ENCODE measurements around the gene GGN.
A peak's percentile ranks its signal among the peaks of the same experiment; 100 is the strongest.
"Not testable (repeated sequence)": the region's sequence is repeated elsewhere in the genome, so short reads cannot be mapped to it uniquely, and the experiment has no call there.

The GGN gene

DNA sequence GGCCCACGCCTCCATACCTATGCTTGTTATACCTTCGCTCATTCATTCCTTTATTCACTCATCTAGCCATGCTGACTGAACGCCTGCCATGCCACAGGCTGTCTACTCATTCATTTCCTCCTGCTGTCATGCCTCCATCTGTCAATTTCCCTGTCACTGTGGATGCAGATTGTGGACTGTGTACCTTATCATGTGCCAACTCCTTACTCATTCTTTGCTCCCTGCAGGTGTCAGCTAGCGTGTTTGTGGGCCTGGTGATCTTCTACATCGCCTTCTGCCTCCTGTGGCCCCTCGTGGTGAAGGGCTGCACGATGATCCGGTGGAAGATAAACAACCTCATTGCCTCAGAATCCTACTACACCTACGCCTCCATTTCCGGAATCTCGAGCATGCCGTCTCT, 17.5 kb downstream of the GGN start:
- DNase-seq (ENCODE audit: low spot score), result no peak
- WGBS, 2 donors (ENCODE audit: extremely low coverage in 2 of 2, insufficient read length in 2 of 2, insufficient replicate concordance in 1 of 2), result no CpG with 5 or more reads among the region's 12 CpGs
- Histone ChIP-seq H3K27me3 (ENCODE audit: control insufficient read depth in 3 of 3, insufficient read depth in 3 of 3, low read depth in 1 of 3, low read length in 3 of 3) (peaks cover 0 to 16% (median 0%) of the 10 kb centered on the region in 3 experiments), H3K27ac (replicated peaks; ENCODE audit: low read length) (no peak overlapping the region), H3K4ac (ENCODE audit: low read length) (no peak overlapping the region), H3K9me3 (replicated peaks in 1 of 2; ENCODE audit: control insufficient read depth in 2 of 2, insufficient read depth in 1 of 2, low read depth in 1 of 2, low read length in 2 of 2) (no peaks in the 10 kb centered on the region), H2BK120ac (ENCODE audit: low read depth, low read length) (no peak overlapping the region), H3K4me2 (ENCODE audit: insufficient read depth, low read length, poor library complexity, severe bottlenecking) (no peak overlapping the region), H3K18ac (ENCODE audit: low read length) (no peak overlapping the region), H2BK5ac (ENCODE audit: low read length) (no peak overlapping the region), H2AFZ (ENCODE audit: low read length) (no peak overlapping the region), H3K9ac (ENCODE audit: low read depth, low read length, poor library complexity) (no peak overlapping the region), H2BK12ac (ENCODE audit: low read length) (no peak overlapping the region), H2BK15ac (ENCODE audit: low read length) (no peak overlapping the region), H3K79me1 (ENCODE audit: low read depth, low read length) (peaks cover 6% of the 10 kb centered on the region), H3K23ac (ENCODE audit: low read depth, low read length, poor library complexity) (peak overlapping the region; percentile 4), H2AK5ac (ENCODE audit: low read depth, low read length) (no peak overlapping the region), H3K36me3 (replicated peaks in 1 of 2; ENCODE audit: control insufficient read depth in 2 of 2, insufficient read depth in 2 of 2, low read length in 2 of 2) (no peaks in the 10 kb centered on the region), H4K8ac (ENCODE audit: low read depth, low read length) (no peak overlapping the region), H3K4me1 (ENCODE audit: control insufficient read depth in 2 of 2, insufficient read depth in 1 of 2, low read depth in 1 of 2, low read length in 2 of 2) (peaks cover 0 to 9% of the 10 kb centered on the region in 2 donors), H4K91ac (ENCODE audit: low read depth, low read length, poor library complexity) (no peak overlapping the region), H3K14ac (ENCODE audit: low read length) (no peak overlapping the region), H3K4me3 (ENCODE audit: low read length in 2 of 2) (no peak overlapping the region)

DNA sequence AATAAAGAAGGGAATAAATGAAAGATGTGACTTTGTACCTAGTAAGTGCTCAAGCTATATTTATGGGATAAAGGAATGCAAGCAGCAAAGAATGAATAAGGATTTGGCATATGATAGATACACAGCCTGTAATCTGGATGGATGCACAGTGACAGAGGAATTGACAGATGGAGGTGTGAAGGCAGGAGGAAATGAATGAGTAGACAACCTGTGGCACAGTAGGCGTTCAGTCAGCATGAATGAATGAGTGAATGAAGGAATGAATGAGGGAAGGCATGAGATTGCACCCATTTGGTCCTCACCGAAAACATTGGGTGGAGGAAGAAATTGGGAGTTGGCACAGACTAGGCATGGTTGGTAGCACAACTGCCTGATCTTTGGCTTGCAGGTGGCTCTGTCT, 18.2 kb downstream of the GGN start:
- no peak overlapping the region for H3K4ac ChIP-seq (ENCODE audit: low read length)
- no peak overlapping the region for H2BK120ac ChIP-seq (ENCODE audit: low read depth, low read length)
- no peak overlapping the region for H3K9ac ChIP-seq (ENCODE audit: low read depth, low read length, poor library complexity)
- H3K27ac ChIP-seq (replicated peaks; ENCODE audit: low read length), result no peak overlapping the region
- H3K4me1 ChIP-seq (ENCODE audit: control insufficient read depth in 2 of 2, insufficient read depth in 1 of 2, low read depth in 1 of 2, low read length in 2 of 2), result peaks cover 0 to 8% of the 10 kb centered on the region in 2 donors
- no peak overlapping the region for H2AK5ac ChIP-seq (ENCODE audit: low read depth, low read length)
- H2BK5ac ChIP-seq (ENCODE audit: low read length), result no peak overlapping the region
- no peak overlapping the region for H3K4me3 ChIP-seq (ENCODE audit: low read length in 2 of 2)
- H2AFZ ChIP-seq (ENCODE audit: low read length), result no peak overlapping the region
- no peak overlapping the region for H3K23ac ChIP-seq (ENCODE audit: low read depth, low read length, poor library complexity)
- no peak overlapping the region for H2BK12ac ChIP-seq (ENCODE audit: low read length)
- H4K8ac ChIP-seq (ENCODE audit: low read depth, low read length), result no peak overlapping the region
- H3K36me3 ChIP-seq (replicated peaks in 1 of 2; ENCODE audit: control insufficient read depth in 2 of 2, insufficient read depth in 2 of 2, low read length in 2 of 2), result no peaks in the 10 kb centered on the region
- WGBS, 2 donors (ENCODE audit: extremely low coverage in 2 of 2, insufficient read length in 2 of 2, insufficient replicate concordance in 1 of 2), result no CpG with 5 or more reads among the region's 2 CpGs
- H3K14ac ChIP-seq (ENCODE audit: low read length), result no peak overlapping the region
- H3K9me3 ChIP-seq (replicated peaks in 1 of 2; ENCODE audit: control insufficient read depth in 2 of 2, insufficient read depth in 1 of 2, low read depth in 1 of 2, low read length in 2 of 2), result peaks cover 0 to 3% of the 10 kb centered on the region in 2 donors
- H2BK15ac ChIP-seq (ENCODE audit: low read length), result no peak overlapping the region
- H3K4me2 ChIP-seq (ENCODE audit: insufficient read depth, low read length, poor library complexity, severe bottlenecking), result no peak overlapping the region
- no peak overlapping the region for H3K18ac ChIP-seq (ENCODE audit: low read length)
- H4K91ac ChIP-seq (ENCODE audit: low read depth, low read length, poor library complexity), result no peak overlapping the region
- peaks cover 0 to 16% (median 0%) of the 10 kb centered on the region in 3 experiments for H3K27me3 ChIP-seq (ENCODE audit: control insufficient read depth in 3 of 3, insufficient read depth in 3 of 3, low read depth in 1 of 3, low read length in 3 of 3)
- no peak for DNase-seq (ENCODE audit: low spot score)
- no peaks in the 10 kb centered on the region for H3K79me1 ChIP-seq (ENCODE audit: low read depth, low read length)

DNA sequence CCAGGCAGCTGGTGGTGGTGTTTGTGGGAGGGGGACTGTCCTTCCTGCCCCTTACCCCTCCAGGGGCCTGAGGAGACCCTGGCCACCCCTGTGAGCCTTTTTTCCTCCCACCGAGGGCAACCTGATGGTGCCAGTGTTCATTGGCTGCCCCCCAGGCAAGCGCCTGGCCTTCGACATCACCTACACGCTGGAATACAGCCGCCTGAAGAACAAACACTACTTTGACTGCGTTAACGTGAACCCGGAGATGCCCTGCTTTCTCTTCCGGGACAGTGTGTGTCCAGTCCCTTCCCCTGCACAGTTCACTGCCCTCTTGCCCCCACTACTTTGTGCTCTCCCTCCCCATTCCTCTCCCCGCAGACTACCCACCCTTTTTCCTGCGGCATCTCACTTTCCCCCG, 20.8 kb downstream of the GGN start:
- Histone ChIP-seq H3K9ac (ENCODE audit: low read depth, low read length, poor library complexity) (no peak overlapping the region), H3K4ac (ENCODE audit: low read length) (no peak overlapping the region), H3K14ac (ENCODE audit: low read length) (no peak overlapping the region), H3K23ac (ENCODE audit: low read depth, low read length, poor library complexity) (no peak overlapping the region), H3K36me3 (replicated peaks in 1 of 2; ENCODE audit: control insufficient read depth in 2 of 2, insufficient read depth in 2 of 2, low read length in 2 of 2) (no peaks in the 10 kb centered on the region), H2AK5ac (ENCODE audit: low read depth, low read length) (peak overlapping the region; percentile 97), H2BK120ac (ENCODE audit: low read depth, low read length) (peak overlapping the region; percentile 81), H4K8ac (ENCODE audit: low read depth, low read length) (no peak overlapping the region), H3K4me2 (ENCODE audit: insufficient read depth, low read length, poor library complexity, severe bottlenecking) (no peak overlapping the region), H3K18ac (ENCODE audit: low read length) (peak overlapping the region; percentile 65), H2AFZ (ENCODE audit: low read length) (peak overlapping the region; percentile 7), H3K4me1 (ENCODE audit: control insufficient read depth in 2 of 2, insufficient read depth in 1 of 2, low read depth in 1 of 2, low read length in 2 of 2) (peaks cover 4 to 9% of the 10 kb centered on the region in 2 donors), H2BK15ac (ENCODE audit: low read length) (peak overlapping the region; percentile 87), H3K4me3 (ENCODE audit: low read length in 2 of 2) (no peak overlapping the region), H2BK12ac (ENCODE audit: low read length) (peak overlapping the region; percentile 10), H3K79me1 (ENCODE audit: low read depth, low read length) (no peaks in the 10 kb centered on the region), H3K9me3 (replicated peaks in 1 of 2; ENCODE audit: control insufficient read depth in 2 of 2, insufficient read depth in 1 of 2, low read depth in 1 of 2, low read length in 2 of 2) (peaks cover 0 to 3% of the 10 kb centered on the region in 2 donors), H4K91ac (ENCODE audit: low read depth, low read length, poor library complexity) (no peak overlapping the region), H3K27me3 (ENCODE audit: control insufficient read depth in 3 of 3, insufficient read depth in 3 of 3, low read depth in 1 of 3, low read length in 3 of 3) (peaks cover 0 to 16% (median 0%) of the 10 kb centered on the region in 3 experiments), H3K27ac (replicated peaks; ENCODE audit: low read length) (no peak overlapping the region), H2BK5ac (ENCODE audit: low read length) (peak overlapping the region; percentile 90)
- DNase-seq (ENCODE audit: low spot score), result no peak
- WGBS, 2 donors (ENCODE audit: extremely low coverage in 2 of 2, insufficient read length in 2 of 2, insufficient replicate concordance in 1 of 2), result no CpG with 5 or more reads among the region's 12 CpGs

DNA sequence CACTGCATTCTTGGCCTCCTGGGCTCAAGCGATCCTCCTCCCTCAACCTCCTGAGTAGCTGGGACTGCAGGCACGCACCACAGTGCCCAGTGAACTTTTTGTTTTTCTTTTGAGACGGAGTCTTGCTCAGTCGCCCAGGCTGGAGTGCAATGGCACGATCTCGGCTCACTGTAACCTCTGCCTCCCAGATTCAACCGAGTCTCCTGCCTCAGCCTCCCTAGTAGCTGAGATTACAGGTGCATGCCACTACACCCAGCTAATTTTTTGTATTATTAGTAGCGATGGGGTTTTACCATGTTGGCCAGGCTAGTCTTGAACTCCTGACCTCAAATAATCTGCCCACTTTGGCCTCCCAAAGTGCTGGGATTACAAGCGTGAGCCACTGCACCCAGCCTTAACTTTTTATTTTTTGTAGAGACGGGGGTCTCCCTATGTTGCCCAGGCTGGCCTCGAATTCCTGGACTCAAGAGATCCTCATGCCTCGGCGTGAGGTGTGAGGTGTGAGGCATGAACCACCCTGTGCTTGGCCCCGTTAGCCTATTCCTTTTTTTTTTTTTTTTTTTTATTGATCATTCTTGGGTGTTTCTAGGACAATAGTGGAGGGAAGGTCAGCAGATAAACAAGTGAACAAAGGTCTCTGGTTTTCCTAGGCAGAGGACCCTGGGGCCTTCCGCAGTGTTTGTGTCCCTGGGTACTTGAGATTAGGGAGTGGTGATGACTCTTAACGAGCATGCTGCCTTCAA, 24.7 kb downstream of the GGN start:
- H3K79me1 ChIP-seq (ENCODE audit: low read depth, low read length); H2AK5ac ChIP-seq (ENCODE audit: low read depth, low read length); H4K8ac ChIP-seq (ENCODE audit: low read depth, low read length); H3K14ac ChIP-seq (ENCODE audit: low read length); H3K23ac ChIP-seq (ENCODE audit: low read depth, low read length, poor library complexity); DNase-seq (ENCODE audit: low spot score); H3K18ac ChIP-seq (ENCODE audit: low read length); H3K36me3 ChIP-seq (replicated peaks in 1 of 2; ENCODE audit: control insufficient read depth in 2 of 2, insufficient read depth in 2 of 2, low read length in 2 of 2); H3K9me3 ChIP-seq (replicated peaks in 1 of 2; ENCODE audit: control insufficient read depth in 2 of 2, insufficient read depth in 1 of 2, low read depth in 1 of 2, low read length in 2 of 2); H2BK120ac ChIP-seq (ENCODE audit: low read depth, low read length); H2BK12ac ChIP-seq (ENCODE audit: low read length); H3K4me2 ChIP-seq (ENCODE audit: insufficient read depth, low read length, poor library complexity, severe bottlenecking); H3K27ac ChIP-seq (replicated peaks; ENCODE audit: low read length); H3K4me1 ChIP-seq (ENCODE audit: control insufficient read depth in 2 of 2, insufficient read depth in 1 of 2, low read depth in 1 of 2, low read length in 2 of 2); H2BK15ac ChIP-seq (ENCODE audit: low read length); H3K9ac ChIP-seq (ENCODE audit: low read depth, low read length, poor library complexity); H4K91ac ChIP-seq (ENCODE audit: low read depth, low read length, poor library complexity); H3K4ac ChIP-seq (ENCODE audit: low read length): not testable (repeated sequence)
- H3K4me3 ChIP-seq (ENCODE audit: low read length in 2 of 2), result peak overlapping the region; percentile 51 to 68
- WGBS, 2 donors (ENCODE audit: extremely low coverage in 2 of 2, insufficient read length in 2 of 2, insufficient replicate concordance in 1 of 2), result no CpG with 5 or more reads among the region's 16 CpGs
- H2BK5ac ChIP-seq (ENCODE audit: low read length), result peak overlapping the region; percentile 19
- H3K27me3 ChIP-seq (ENCODE audit: control insufficient read depth in 3 of 3, insufficient read depth in 3 of 3, low read depth in 1 of 3, low read length in 3 of 3), result peaks cover 0 to 34% (median 22%) of the 10 kb centered on the region in 3 experiments
- H2AFZ ChIP-seq (ENCODE audit: low read length), result peak overlapping the region; percentile 98
